Esophagus (tissue), 2 donors: Measurements from ENCODE around the gene MGAT2. TPM values are rescaled to one million over a fixed set of nuclear protein-coding genes. Genes with fewer than 3 reads are reported as not detected.

Experiments
- H3K27ac ChIP-seq, 2 donors: one replicate each; pipeline ENCODE4 v1.5.1; 2013; ENCODE audit warnings: low read depth in 2 of 2, mild to moderate bottlenecking in 2 of 2, inconsistent platforms in 1 of 2, low read length in 1 of 2, moderate library complexity in 1 of 2
- H3K27me3 ChIP-seq, 2 donors: one replicate each; pipeline ENCODE4 v1.6.1; 2013; ENCODE audit warnings: low read length in 2 of 2, control low read depth in 1 of 2, mild to moderate bottlenecking in 1 of 2; ENCODE audit not compliant: insufficient read depth in 2 of 2, control insufficient read depth in 1 of 2
- H3K36me3 ChIP-seq, 2 donors: one replicate each; pipeline ENCODE4 v1.6.1; 2013; ENCODE audit warnings: low read length in 1 of 2; ENCODE audit not compliant: control insufficient read depth in 2 of 2, insufficient read depth in 2 of 2
- H3K4me1 ChIP-seq, 2 donors: one replicate each; pipeline ENCODE4 v1.6.1; 2013; ENCODE audit warnings: low read length in 1 of 2; ENCODE audit not compliant: control insufficient read depth in 2 of 2, insufficient read depth in 2 of 2
- H3K4me3 ChIP-seq, 2 donors: one replicate each; pipeline ENCODE4 v1.5.1; 2013; ENCODE audit warnings: low read length in 2 of 2, mild to moderate bottlenecking in 2 of 2, low read depth in 1 of 2, moderate library complexity in 1 of 2
- H3K9me3 ChIP-seq, 2 donors: one replicate each; pipeline ENCODE4 v1.6.1; 2013; ENCODE audit warnings: mild to moderate bottlenecking in 2 of 2, low read depth in 1 of 2, low read length in 1 of 2, moderate library complexity in 1 of 2; ENCODE audit not compliant: control insufficient read depth in 2 of 2, insufficient read depth in 1 of 2
- WGBS, 2 donors: extraction: QIAGEN DNeasy Blood & Tissue Kit; methylation state at CpG; one replicate each; pipeline ENCODE4 v1.1.7; 2013; 5-methylcytosine and 5-hydroxymethylcytosine counted together
- polyA plus RNA-seq, 2 donors: library from polyadenylated mRNA; stranded (reverse); fragments of 200-250 nt; gene quantifications; one replicate each; pipeline ENCODE4 v1.2.3, GENCODE V29; 2013
- donor health status: healthy with polysubstance abuse.
- donor health status: Bipolar disorder and iron deficiency.

MGAT2 gene
- polyA plus RNA-seq: 10 to 100 TPM in 1 of 2 donors, 1 to 10 TPM in 1; 9.2 to 10.8 TPM

- peaks cover 0 to 8% of the 10 kb centered on the region in 2 donors for H3K4me1 ChIP-seq
- no peaks in the 10 kb centered on the region for H3K27me3 ChIP-seq
- peak within 1 kb of the TSS; percentile 84 to 94 for H3K4me3 ChIP-seq
- peak within 1 kb of the TSS; percentile 92 to 100 for H3K27ac ChIP-seq
- 0% methylated on average over 85 of the region's 85 CpGs for WGBS, 2 donors
- H3K9me3 ChIP-seq: no peaks in the 10 kb centered on the region
- no peaks in the 10 kb centered on the region for H3K36me3 ChIP-seq
These were observed at the start of gene MGAT2, which contains the start of gene RPL36AL for GRCh38 chr14:49620182-49621113. TSS of gene MGAT2 (plus strand) at chr14:49620799. CDS start at chr14:49621269, 470 bp downstream. TSS of gene RPL36AL (minus strand) at chr14:49620626. CDS start at chr14:49619104, 1,522 bp downstream.

GRCh38 chr14:49574038-49574437, 46.6 kb upstream of the MGAT2 start:
- Histone ChIP-seq H3K9me3 (peaks cover 0 to 2% of the 10 kb centered on the region in 2 donors), H3K4me3 (no peak overlapping the region), H3K27me3 (no peaks in the 10 kb centered on the region), H3K36me3 (peaks cover 0 to 5% of the 10 kb centered on the region in 2 donors), H3K4me1 (no peaks in the 10 kb centered on the region), H3K27ac (no peak overlapping the region)
- WGBS, 2 donors: 83 to 89% methylated on average over 5 of the region's 5 CpGs

- no peaks in the 10 kb centered on the region for H3K27me3 ChIP-seq
- no peak overlapping the region for H3K4me3 ChIP-seq
- H3K36me3 ChIP-seq: peaks cover 0 to 9% of the 10 kb centered on the region in 2 donors
- H3K4me1 ChIP-seq: no peaks in the 10 kb centered on the region
- 100% methylated on average over 1 of the region's 1 CpG for WGBS, 2 donors
- H3K27ac ChIP-seq: no peak overlapping the region
- H3K9me3 ChIP-seq: no peaks in the 10 kb centered on the region
These were observed 42.5 kb upstream of the MGAT2 start for GRCh38 chr14:49578141-49578540.

- H3K36me3 ChIP-seq: peaks cover 0 to 15% of the 10 kb centered on the region in 2 donors
- no peaks in the 10 kb centered on the region for H3K9me3 ChIP-seq
- no peaks in the 10 kb centered on the region for H3K27me3 ChIP-seq
- 79 to 81% methylated on average over 2 of the region's 2 CpGs for WGBS, 2 donors
- H3K4me1 ChIP-seq: peaks cover 0 to 2% of the 10 kb centered on the region in 2 donors
- no peak overlapping the region for H3K4me3 ChIP-seq
- H3K27ac ChIP-seq: no peak overlapping the region
These were observed 40.8 kb upstream of the MGAT2 start for GRCh38 chr14:49579841-49580240.

- H3K4me3 ChIP-seq: no peak overlapping the region
- whole genome bisulfite sequencing, 2 donors: 79 to 91% methylated on average over 9 of the region's 9 CpGs
- peak overlapping the region; percentile 19 to 26 for H3K27ac ChIP-seq
These were observed 39.1 kb upstream of the MGAT2 start for GRCh38 chr14:49581209-49582112.

GRCh38 chr14:49582113-49582977, 38.3 kb upstream of the MGAT2 start:
- H3K4me1 ChIP-seq: peaks cover 0 to 2% of the 10 kb centered on the region in 2 donors
- H3K27ac ChIP-seq: no peak overlapping the region
- no peaks in the 10 kb centered on the region for H3K9me3 ChIP-seq
- 87 to 90% methylated on average over 4 of the region's 4 CpGs for WGBS, 2 donors
- peaks cover 0 to 13% of the 10 kb centered on the region in 2 donors for H3K36me3 ChIP-seq
- no peaks in the 10 kb centered on the region for H3K27me3 ChIP-seq
- no peak overlapping the region for H3K4me3 ChIP-seq

More at GRCh38 chr14:49581209-49582112, 39.1 kb upstream of the MGAT2 start:
- peaks cover 0 to 15% of the 10 kb centered on the region in 2 donors for H3K36me3 ChIP-seq
- no peaks in the 10 kb centered on the region for H3K9me3 ChIP-seq
- no peaks in the 10 kb centered on the region for H3K27me3 ChIP-seq
- H3K4me1 ChIP-seq: peaks cover 0 to 2% of the 10 kb centered on the region in 2 donors

GRCh38 chr14:49583629-49584028, 37.0 kb upstream of the MGAT2 start:
- Histone ChIP-seq H3K9me3 (no peaks in the 10 kb centered on the region), H3K4me1 (peaks cover 0 to 2% of the 10 kb centered on the region in 2 donors), H3K27me3 (no peaks in the 10 kb centered on the region), H3K4me3 (no peak overlapping the region), H3K36me3 (peaks cover 0 to 10% of the 10 kb centered on the region in 2 donors), H3K27ac (no peak overlapping the region)
- 67 to 72% methylated on average over 6 of the region's 6 CpGs for WGBS, 2 donors

- 81 to 83% methylated on average over 11 of the region's 11 CpGs for WGBS, 2 donors
- H3K36me3 ChIP-seq: peaks cover 0 to 10% of the 10 kb centered on the region in 2 donors
- H3K4me3 ChIP-seq: peak overlapping the region in 1 of 2 donors; percentile 37
These were observed 36.5 kb upstream of the MGAT2 start for GRCh38 chr14:49584058-49584457.

More at GRCh38 chr14:49584058-49584457, 36.5 kb upstream of the MGAT2 start:
- Histone ChIP-seq H3K27ac (no peak overlapping the region), H3K27me3 (no peaks in the 10 kb centered on the region), H3K4me1 (peaks cover 0 to 2% of the 10 kb centered on the region in 2 donors), H3K9me3 (no peaks in the 10 kb centered on the region)
